ENCODE results near the gene DLEC1. TPM values are rescaled to one million over a fixed set of nuclear protein-coding genes. Genes with fewer than 3 reads are reported as not detected.
A peak's percentile ranks its signal among the peaks of the same experiment; 100 is the strongest.

The DLEC1 gene
- polyA plus RNA-seq, 1 donor from 2014 or later = 0.25 TPM

GRCh38 chr3:38138349-38139190, 99.6 kb downstream of the DLEC1 start, which contains the start of gene MYD88:
Gene MYD88, plus strand, starts transcription at chr3:38138661. Its CDS starts 40 bp downstream, at chr3:38138701.
- Histone ChIP-seq H3K9ac (ENCODE audit: low read length) (peak within 1 kb of the TSS; percentile 80), H3K27ac (ENCODE audit: low read length) (peak within 1 kb of the TSS; percentile 47), H3K79me2 (replicated peaks; ENCODE audit: insufficient read depth, low read length) (peaks cover 7% of the 10 kb centered on the region), H3F3A (ENCODE audit: insufficient read depth, low read length, poor library complexity, severe bottlenecking) (no peaks in the 10 kb centered on the region), H3K4me2 (ENCODE audit: low read length) (peak within 1 kb of the TSS; percentile 96), H4K20me1 (ENCODE audit: insufficient read depth) (no peaks in the 10 kb centered on the region), H3K4me3 (ENCODE audit: low read length) (peak within 1 kb of the TSS; percentile 93), H2AFZ (ENCODE audit: low read depth, low read length) (peak within 1 kb of the TSS; percentile 95), H3K27me3 (ENCODE audit: insufficient read depth, low read depth, low read length) (peaks cover 20% of the 10 kb centered on the region), H3K9me3 (ENCODE audit: low read length) (no peaks in the 10 kb centered on the region), H3K36me3 (ENCODE audit: insufficient read depth, low read length) (no peaks in the 10 kb centered on the region), H3K9me2 (ENCODE audit: insufficient read depth, low read length) (no peaks in the 10 kb centered on the region)
- TF ChIP-seq RAD21 (conservative IDR thresholded peaks at IDR 0.05) (no peak), EP300 (conservative IDR thresholded peaks at IDR 0.05; ENCODE audit: poor library complexity, severe bottlenecking) (no peak), SMC3 (conservative IDR thresholded peaks at IDR 0.05; ENCODE audit: poor library complexity) (no peak), TAF1 (IDR thresholded peaks at IDR 0.05; ENCODE audit: low read depth) (no peak), EZH2 (IDR thresholded peaks at IDR 0.05; ENCODE audit: borderline replicate concordance, insufficient read depth, low read length, poor library complexity, severe bottlenecking) (no peak), REST (IDR thresholded peaks at IDR 0.05; ENCODE audit: borderline replicate concordance) (no peak), MXI1 (conservative IDR thresholded peaks at IDR 0.05; ENCODE audit: poor library complexity, severe bottlenecking) (no peak), POLR2AphosphoS5 (IDR thresholded peaks at IDR 0.05) (no peak)
- TF ChIP-seq, protein P1, sequence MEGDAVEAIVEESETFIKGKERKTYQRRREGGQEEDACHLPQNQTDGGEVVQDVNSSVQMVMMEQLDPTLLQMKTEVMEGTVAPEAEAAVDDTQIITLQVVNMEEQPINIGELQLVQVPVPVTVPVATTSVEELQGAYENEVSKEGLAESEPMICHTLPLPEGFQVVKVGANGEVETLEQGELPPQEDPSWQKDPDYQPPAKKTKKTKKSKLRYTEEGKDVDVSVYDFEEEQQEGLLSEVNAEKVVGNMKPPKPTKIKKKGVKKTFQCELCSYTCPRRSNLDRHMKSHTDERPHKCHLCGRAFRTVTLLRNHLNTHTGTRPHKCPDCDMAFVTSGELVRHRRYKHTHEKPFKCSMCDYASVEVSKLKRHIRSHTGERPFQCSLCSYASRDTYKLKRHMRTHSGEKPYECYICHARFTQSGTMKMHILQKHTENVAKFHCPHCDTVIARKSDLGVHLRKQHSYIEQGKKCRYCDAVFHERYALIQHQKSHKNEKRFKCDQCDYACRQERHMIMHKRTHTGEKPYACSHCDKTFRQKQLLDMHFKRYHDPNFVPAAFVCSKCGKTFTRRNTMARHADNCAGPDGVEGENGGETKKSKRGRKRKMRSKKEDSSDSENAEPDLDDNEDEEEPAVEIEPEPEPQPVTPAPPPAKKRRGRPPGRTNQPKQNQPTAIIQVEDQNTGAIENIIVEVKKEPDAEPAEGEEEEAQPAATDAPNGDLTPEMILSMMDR (IDR thresholded peaks at IDR 0.05; ENCODE audit: poor library complexity, severe bottlenecking) = no peak

- H3K9ac ChIP-seq (ENCODE audit: low read length) = no peak overlapping the region
- H3F3A ChIP-seq (ENCODE audit: insufficient read depth, low read length, poor library complexity, severe bottlenecking) = no peaks in the 10 kb centered on the region
- H4K20me1 ChIP-seq (ENCODE audit: insufficient read depth) = no peaks in the 10 kb centered on the region
- no peak overlapping the region for H2AFZ ChIP-seq (ENCODE audit: low read depth, low read length)
- no peak overlapping the region for H3K27ac ChIP-seq (ENCODE audit: low read length)
- no peaks in the 10 kb centered on the region for H3K9me3 ChIP-seq (ENCODE audit: low read length)
- H3K4me2 ChIP-seq (ENCODE audit: low read length) = no peak overlapping the region
- H3K79me2 ChIP-seq (replicated peaks; ENCODE audit: insufficient read depth, low read length) = peaks cover 7% of the 10 kb centered on the region
- H3K27me3 ChIP-seq (ENCODE audit: insufficient read depth, low read depth, low read length) = peaks cover 20% of the 10 kb centered on the region
- no peak overlapping the region for H3K4me3 ChIP-seq (ENCODE audit: low read length)
- no peak for TF ChIP-seq POLR2AphosphoS5 (IDR thresholded peaks at IDR 0.05)
- H3K36me3 ChIP-seq (ENCODE audit: insufficient read depth, low read length) = no peaks in the 10 kb centered on the region
- no peaks in the 10 kb centered on the region for H3K9me2 ChIP-seq (ENCODE audit: insufficient read depth, low read length)
These were observed 100.2 kb downstream of the DLEC1 start for GRCh38 chr3:38139191-38139590.
